Measurements from ENCODE around the gene RUNX1.
"Not testable (repeated sequence)": the region's sequence is repeated elsewhere in the genome, so short reads cannot be mapped to it uniquely, and the experiment has no call there.

RUNX1 gene

DNA sequence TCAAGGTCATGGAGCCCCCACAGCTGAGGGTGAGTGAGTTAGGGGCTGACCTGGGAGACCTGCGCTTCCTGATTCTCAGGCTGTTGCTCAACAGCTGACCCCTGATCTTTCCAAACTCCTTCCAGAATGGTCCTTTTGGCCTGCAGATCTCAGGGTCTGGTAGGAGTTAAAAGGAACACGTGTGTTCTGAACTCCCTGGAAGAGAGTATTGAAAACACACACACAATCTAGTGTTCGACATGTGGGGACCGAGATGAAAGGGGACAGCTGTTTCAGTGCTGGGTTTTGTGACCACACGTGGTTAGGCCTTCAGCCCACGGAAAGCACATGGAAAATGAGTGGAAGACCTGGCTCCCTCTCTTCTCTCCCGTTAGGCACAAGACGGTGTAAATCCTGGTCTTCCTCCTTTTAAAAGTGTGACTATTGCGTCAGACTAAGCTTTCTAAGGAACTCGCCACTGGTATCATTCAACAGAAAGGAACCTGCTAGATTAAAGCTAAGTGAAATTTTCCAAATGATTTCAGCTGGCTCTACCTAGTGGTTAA lies 49.6 kb downstream of the RUNX1 start:
- no peak for DNase-seq (ENCODE audit: low read depth)
- TF ChIP-seq, protein P1, sequence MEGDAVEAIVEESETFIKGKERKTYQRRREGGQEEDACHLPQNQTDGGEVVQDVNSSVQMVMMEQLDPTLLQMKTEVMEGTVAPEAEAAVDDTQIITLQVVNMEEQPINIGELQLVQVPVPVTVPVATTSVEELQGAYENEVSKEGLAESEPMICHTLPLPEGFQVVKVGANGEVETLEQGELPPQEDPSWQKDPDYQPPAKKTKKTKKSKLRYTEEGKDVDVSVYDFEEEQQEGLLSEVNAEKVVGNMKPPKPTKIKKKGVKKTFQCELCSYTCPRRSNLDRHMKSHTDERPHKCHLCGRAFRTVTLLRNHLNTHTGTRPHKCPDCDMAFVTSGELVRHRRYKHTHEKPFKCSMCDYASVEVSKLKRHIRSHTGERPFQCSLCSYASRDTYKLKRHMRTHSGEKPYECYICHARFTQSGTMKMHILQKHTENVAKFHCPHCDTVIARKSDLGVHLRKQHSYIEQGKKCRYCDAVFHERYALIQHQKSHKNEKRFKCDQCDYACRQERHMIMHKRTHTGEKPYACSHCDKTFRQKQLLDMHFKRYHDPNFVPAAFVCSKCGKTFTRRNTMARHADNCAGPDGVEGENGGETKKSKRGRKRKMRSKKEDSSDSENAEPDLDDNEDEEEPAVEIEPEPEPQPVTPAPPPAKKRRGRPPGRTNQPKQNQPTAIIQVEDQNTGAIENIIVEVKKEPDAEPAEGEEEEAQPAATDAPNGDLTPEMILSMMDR (IDR thresholded peaks at IDR 0.05; ENCODE audit: control insufficient read depth, insufficient read depth, low read depth, low read length, missing control alignments): no peak
- no peak overlapping the region for H3K4me3 ChIP-seq (ENCODE audit: control insufficient read depth, low read depth, low read length)

DNA sequence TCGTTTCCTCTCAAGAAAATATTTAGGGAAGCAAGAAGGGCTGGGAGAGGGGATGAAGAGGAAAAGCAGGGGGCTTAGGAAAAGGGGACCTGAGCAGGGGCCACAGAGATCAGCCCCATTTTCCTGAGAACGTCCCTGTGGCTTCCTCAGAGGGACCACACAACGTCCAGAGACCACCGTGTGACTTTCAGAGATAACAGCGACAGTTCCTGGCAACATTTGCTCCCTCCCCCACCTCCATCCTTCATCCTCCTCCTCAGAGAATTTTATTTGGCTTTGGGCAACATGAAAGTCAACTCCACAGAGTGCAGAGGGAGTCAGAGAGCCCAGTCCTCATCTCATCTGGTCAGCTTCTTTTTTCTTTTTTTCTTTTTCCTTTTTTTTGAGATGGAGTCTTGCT lies 50.9 kb downstream of the RUNX1 start:
- TF ChIP-seq, protein P1 (IDR thresholded peaks at IDR 0.05; ENCODE audit: control insufficient read depth, insufficient read depth, low read depth, low read length, missing control alignments): no peak
- no peak overlapping the region for H3K4me3 ChIP-seq (ENCODE audit: control insufficient read depth, low read depth, low read length)
- no peak for DNase-seq (ENCODE audit: low read depth)

DNA sequence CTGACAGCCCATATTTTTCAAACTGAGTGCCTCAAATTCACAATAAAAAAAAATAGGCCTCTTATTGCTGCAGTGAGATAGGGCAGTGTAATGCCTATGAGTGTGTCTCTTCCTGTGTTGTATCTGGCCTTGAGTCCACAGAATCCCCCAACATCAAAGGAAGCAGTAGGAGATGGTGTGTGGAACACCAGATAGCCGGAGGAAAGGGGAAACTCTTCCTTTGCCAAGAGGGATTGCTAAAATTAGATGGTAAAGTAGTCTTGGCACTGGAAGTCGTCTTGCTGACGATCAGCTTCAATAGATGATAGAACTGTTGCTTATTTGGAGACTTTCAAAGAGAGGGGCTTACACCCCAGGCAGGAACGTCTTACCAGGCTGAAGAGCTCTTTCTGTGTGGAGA lies 51.8 kb downstream of the RUNX1 start:
- no peak overlapping the region for H3K4me3 ChIP-seq (ENCODE audit: control insufficient read depth, low read depth, low read length)
- TF ChIP-seq, protein P1 (IDR thresholded peaks at IDR 0.05; ENCODE audit: control insufficient read depth, insufficient read depth, low read depth, low read length, missing control alignments): no peak
- no peak for DNase-seq (ENCODE audit: low read depth)

DNA sequence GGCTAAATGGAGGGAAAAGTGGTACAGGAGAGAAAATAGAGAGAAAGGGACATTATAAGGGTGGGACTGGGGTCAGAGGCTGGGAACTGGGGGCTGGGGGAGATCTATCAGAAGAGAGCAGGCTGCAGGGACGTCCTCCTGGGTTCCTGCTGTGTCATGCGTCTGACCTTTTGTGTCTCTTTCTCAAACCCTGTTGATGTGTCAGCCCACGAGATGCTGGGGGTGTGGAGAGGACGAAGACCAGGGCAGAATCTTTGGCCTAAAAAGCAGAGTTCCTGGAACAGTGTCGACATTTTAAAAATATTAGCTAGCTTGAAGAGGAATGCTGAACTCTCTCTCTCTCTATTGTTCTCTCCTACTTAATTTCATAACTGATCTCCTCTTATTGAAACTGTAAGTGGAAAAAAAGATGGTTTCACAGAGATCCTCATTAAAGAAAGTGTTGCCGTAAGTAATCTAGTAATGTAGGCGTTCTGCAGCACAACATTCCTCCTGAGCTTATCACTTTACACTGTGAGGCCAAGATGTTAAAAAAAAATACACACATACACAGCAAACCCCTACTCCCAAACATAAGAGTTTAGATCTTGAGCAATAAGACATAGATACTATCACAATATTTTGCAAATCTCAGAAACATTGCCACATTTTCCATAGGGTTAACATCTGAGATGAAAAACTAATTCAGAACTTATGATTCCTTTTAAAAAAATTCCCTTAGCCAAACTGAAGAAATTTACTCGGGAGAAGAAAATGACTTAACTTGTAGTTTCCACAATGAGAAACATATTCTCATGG lies 52.6 kb downstream of the RUNX1 start:
- TF ChIP-seq, protein P1 (IDR thresholded peaks at IDR 0.05; ENCODE audit: control insufficient read depth, insufficient read depth, low read depth, low read length, missing control alignments): no peak
- DNase-seq (ENCODE audit: low read depth): no peak
- H3K4me3 ChIP-seq (ENCODE audit: control insufficient read depth, low read depth, low read length): no peak overlapping the region

DNA sequence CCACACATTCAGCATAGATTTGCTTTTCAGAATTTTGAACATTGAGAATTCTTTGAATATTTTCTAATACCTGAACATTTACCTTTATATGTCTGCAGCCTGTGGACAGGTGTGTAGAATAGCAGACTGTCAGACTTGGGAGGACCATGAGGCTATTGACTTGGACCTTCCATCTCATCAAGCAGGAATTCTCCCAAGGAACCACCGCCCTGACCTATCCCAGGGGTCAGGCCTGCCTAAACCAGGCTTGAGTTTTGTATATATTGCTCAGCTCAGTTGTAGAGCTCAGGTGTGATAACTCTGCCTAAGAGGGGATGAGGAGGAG lies 53.2 kb downstream of the RUNX1 start:
- TF ChIP-seq, protein P1 (IDR thresholded peaks at IDR 0.05; ENCODE audit: control insufficient read depth, insufficient read depth, low read depth, low read length, missing control alignments): no peak
- no peak overlapping the region for H3K4me3 ChIP-seq (ENCODE audit: control insufficient read depth, low read depth, low read length)
- no peak for DNase-seq (ENCODE audit: low read depth)

DNA sequence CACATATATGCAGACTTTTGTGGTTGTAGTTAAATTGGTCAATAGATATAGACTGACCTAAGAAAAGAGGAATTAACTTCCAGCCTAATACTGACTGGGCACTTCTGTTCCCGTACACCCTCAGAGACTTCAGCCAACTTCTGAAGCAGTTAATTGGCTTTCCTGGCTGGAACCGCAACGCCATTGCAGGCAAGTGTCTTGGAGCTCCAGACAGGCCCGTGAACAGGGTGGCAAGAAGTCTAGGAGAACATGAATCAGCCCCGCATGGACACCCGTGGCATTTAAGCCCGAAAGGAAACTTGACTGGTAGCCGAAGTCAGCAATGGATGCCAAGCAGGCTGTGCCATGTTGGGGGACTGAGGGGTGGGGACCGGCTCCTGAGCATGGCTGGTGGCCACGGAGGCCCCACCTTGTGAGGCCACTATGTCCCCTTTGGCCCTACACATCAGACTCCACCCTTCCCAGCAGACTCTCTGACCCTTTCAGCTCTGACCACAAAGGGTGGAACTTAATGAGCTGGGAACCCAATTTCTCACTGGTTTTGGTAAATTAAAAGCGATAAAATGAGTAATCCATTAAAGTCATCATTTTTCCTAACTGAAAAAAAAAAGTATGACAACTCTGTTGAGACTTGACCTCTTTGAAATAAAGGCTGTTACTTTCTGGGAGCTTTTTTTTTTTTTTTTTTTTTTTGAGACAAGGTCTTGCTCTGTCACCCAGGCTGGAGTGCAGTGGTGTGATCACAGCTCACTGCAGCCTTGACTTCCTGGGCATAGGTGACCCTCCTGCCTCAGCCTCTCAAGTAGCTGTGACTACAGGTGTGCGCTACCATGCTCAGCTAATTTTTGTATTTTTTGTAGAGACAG lies 54.1 kb downstream of the RUNX1 start:
- no peak overlapping the region for H3K4me3 ChIP-seq (ENCODE audit: control insufficient read depth, low read depth, low read length)
- TF ChIP-seq, protein P1 (IDR thresholded peaks at IDR 0.05; ENCODE audit: control insufficient read depth, insufficient read depth, low read depth, low read length, missing control alignments): no peak
- no peak for DNase-seq (ENCODE audit: low read depth)

DNA sequence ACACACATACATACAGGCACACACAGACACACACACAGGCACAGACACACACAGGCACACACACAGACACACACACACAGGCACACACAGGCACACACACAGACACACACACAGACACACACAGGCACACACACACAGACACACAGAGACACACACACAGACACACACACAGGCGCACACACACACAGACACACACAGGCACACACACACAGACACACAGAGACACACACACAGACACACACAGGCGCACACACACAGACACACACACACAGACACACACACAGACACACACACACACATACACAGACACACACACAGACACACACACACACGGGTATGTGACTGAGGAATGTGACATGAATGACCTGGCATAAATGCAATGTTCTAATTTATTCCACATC lies 55.6 kb downstream of the RUNX1 start:
- not testable (repeated sequence) for H3K4me3 ChIP-seq (ENCODE audit: control insufficient read depth, low read depth, low read length); DNase-seq (ENCODE audit: low read depth)

Measured in AG09309 (cell line).